ENCODE data around the gene STAT3. TPM values are rescaled to one million over a fixed set of nuclear protein-coding genes. Genes with fewer than 3 reads are reported as not detected.
A peak's percentile ranks its signal among the peaks of the same experiment; 100 is the strongest.

STAT3 gene
- total and polyA plus RNA-seq, 9 of the 15 experiments (the other 6 are each of a cell fraction or from before 2014, with no cell fraction given): 90.0 to 179 (median 114) TPM

GRCh38 chr17:42287977-42288802 lies 100.1 kb downstream of the STAT3 start, which contains the start of gene STAT5A (continued):
- no peak for TF ChIP-seq RUNX1 (IDR thresholded peaks at IDR 0.05; ENCODE audit: low read depth)
- no peak for TF ChIP-seq OTX1 (CRISPR knock-in tag; IDR thresholded peaks at IDR 0.05)
- TF ChIP-seq FOSL1 (tag; conservative IDR thresholded peaks at IDR 0.05): no peak; the same call in 1 of the 2 replicates
- no peak for TF ChIP-seq NFIX (CRISPR knock-in tag; IDR thresholded peaks at IDR 0.05; ENCODE audit: low read depth)
- no peak for TF ChIP-seq PHF20 (IDR thresholded peaks at IDR 0.05; ENCODE audit: partially characterized antibody)
- no peak for TF ChIP-seq POU5F1 (IDR thresholded peaks at IDR 0.05; ENCODE audit: borderline replicate concordance, low read depth, low read length, partially characterized antibody)
- no peak for TF ChIP-seq CBX2 (IDR thresholded peaks at IDR 0.05; ENCODE audit: insufficient read depth, low read length, poor library complexity, severe bottlenecking)
- no peak for TF ChIP-seq KHSRP (IDR thresholded peaks at IDR 0.05)
- TF ChIP-seq NCOA2 (IDR thresholded peaks at IDR 0.05; ENCODE audit: partially characterized antibody in 2 of 2): no peak
- TF ChIP-seq, protein P1, sequence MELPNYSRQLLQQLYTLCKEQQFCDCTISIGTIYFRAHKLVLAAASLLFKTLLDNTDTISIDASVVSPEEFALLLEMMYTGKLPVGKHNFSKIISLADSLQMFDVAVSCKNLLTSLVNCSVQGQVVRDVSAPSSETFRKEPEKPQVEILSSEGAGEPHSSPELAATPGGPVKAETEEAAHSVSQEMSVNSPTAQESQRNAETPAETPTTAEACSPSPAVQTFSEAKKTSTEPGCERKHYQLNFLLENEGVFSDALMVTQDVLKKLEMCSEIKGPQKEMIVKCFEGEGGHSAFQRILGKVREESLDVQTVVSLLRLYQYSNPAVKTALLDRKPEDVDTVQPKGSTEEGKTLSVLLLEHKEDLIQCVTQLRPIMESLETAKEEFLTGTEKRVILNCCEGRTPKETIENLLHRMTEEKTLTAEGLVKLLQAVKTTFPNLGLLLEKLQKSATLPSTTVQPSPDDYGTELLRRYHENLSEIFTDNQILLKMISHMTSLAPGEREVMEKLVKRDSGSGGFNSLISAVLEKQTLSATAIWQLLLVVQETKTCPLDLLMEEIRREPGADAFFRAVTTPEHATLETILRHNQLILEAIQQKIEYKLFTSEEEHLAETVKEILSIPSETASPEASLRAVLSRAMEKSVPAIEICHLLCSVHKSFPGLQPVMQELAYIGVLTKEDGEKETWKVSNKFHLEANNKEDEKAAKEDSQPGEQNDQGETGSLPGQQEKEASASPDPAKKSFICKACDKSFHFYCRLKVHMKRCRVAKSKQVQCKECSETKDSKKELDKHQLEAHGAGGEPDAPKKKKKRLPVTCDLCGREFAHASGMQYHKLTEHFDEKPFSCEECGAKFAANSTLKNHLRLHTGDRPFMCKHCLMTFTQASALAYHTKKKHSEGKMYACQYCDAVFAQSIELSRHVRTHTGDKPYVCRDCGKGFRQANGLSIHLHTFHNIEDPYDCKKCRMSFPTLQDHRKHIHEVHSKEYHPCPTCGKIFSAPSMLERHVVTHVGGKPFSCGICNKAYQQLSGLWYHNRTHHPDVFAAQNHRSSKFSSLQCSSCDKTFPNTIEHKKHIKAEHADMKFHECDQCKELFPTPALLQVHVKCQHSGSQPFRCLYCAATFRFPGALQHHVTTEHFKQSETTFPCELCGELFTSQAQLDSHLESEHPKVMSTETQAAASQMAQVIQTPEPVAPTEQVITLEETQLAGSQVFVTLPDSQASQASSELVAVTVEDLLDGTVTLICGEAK (IDR thresholded peaks at IDR 0.05): peak; percentile 12; the same call in 1 of the 2 replicates
- TF ChIP-seq, protein P1 (CRISPR knock-in tag; IDR thresholded peaks at IDR 0.05): no peak
- TF ChIP-seq NFATC3 (IDR thresholded peaks at IDR 0.05): no peak
- no peak for TF ChIP-seq ZNF239 (CRISPR knock-in tag; IDR thresholded peaks at IDR 0.05)
- TF ChIP-seq TAL1 (IDR thresholded peaks at IDR 0.05): no peak
- TF ChIP-seq, protein P2, sequence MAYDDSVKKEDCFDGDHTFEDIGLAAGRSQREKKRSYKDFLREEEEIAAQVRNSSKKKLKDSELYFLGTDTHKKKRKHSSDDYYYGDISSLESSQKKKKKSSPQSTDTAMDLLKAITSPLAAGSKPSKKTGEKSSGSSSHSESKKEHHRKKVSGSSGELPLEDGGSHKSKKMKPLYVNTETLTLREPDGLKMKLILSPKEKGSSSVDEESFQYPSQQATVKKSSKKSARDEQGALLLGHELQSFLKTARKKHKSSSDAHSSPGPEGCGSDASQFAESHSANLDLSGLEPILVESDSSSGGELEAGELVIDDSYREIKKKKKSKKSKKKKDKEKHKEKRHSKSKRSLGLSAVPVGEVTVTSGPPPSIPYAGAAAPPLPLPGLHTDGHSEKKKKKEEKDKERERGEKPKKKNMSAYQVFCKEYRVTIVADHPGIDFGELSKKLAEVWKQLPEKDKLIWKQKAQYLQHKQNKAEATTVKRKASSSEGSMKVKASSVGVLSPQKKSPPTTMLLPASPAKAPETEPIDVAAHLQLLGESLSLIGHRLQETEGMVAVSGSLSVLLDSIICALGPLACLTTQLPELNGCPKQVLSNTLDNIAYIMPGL (CRISPR knock-in tag; IDR thresholded peaks at IDR 0.05): 0 out of 2 replicates have a peak, but pooled peaks have one; percentile 33
- TF ChIP-seq ATF6 (CRISPR knock-in tag; IDR thresholded peaks at IDR 0.05): no peak
